Body of pancreas (tissue), 4 donors: ENCODE results near the gene RNU5D-1.

Experiments
- POLR2A ChIP-seq, 3 donors: fragments of 450-650 bp; IDR thresholded peaks; one replicate each; pipeline ENCODE4 v1.6.1; 2016; ENCODE audit warnings: antibody characterized with exemption in 3 of 3, mild to moderate bottlenecking in 2 of 3
- TF ChIP-seq, protein P1 (sequence below), 7 experiments: fragments of 450-650 bp in 4 of 7; fragments of 200-600 bp in 3 of 7; sonication (generic) in 3 of 7; IDR thresholded peaks; one replicate each; pipeline ENCODE4 v1.5.1; 2016 to 2019; ENCODE audit warnings: antibody characterized with exemption in 7 of 7

DNA sequence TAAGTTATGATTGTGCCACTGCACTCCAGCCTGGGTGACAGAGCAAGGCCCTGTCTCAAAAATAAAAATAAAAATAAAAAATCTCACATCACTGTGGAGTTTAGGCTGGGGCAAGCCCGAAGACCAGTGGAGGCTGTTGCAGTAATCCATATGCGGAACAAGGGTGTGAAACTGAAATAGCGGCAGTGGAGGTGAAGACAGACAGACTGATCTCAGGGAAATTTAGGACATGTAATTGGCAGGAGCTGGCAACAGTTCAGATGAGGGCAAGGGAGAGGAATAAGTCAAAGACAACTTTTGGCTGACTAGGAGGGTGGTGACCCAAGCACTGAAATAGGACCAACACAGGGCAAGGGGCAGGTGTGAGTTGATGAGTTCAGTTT, 48.1 kb downstream of the RNU5D-1 start:
- no peak for TF ChIP-seq POLR2A (IDR thresholded peaks at IDR 0.05)
- TF ChIP-seq, protein P1, sequence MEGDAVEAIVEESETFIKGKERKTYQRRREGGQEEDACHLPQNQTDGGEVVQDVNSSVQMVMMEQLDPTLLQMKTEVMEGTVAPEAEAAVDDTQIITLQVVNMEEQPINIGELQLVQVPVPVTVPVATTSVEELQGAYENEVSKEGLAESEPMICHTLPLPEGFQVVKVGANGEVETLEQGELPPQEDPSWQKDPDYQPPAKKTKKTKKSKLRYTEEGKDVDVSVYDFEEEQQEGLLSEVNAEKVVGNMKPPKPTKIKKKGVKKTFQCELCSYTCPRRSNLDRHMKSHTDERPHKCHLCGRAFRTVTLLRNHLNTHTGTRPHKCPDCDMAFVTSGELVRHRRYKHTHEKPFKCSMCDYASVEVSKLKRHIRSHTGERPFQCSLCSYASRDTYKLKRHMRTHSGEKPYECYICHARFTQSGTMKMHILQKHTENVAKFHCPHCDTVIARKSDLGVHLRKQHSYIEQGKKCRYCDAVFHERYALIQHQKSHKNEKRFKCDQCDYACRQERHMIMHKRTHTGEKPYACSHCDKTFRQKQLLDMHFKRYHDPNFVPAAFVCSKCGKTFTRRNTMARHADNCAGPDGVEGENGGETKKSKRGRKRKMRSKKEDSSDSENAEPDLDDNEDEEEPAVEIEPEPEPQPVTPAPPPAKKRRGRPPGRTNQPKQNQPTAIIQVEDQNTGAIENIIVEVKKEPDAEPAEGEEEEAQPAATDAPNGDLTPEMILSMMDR (IDR thresholded peaks at IDR 0.05): no peak
